CD8-positive, alpha-beta memory T cell (primary cell): Measurements from ENCODE around the gene SCP2. TPM values are rescaled to one million over a fixed set of nuclear protein-coding genes. Genes with fewer than 3 reads are reported as not detected.

Experiments used
- CTCF ChIA-PET: fragments of 350-600 bp; sonication (Branson Sonifier 250); formaldehyde crosslinking; loops from one replicate; lab custom pipeline; 2021; ENCODE audit warnings: antibody characterized with exemption; lab: Charles Lee
- POLR2A ChIA-PET: fragments of 350-600 bp; sonication (Branson Sonifier 250); formaldehyde crosslinking; loops from one replicate; lab custom pipeline; 2021; ENCODE audit warnings: antibody characterized with exemption; lab: Charles Lee
- DNase-seq, 5 donors: peaks; one replicate each; pipeline versions ENCODE4 v3.0.0 to v3.0.0-alpha.2; 2020 to 2022; ENCODE audit warnings: mixed read lengths in 1 of 5
- H3K27ac ChIP-seq: one replicate; pipeline ENCODE4 v1.7.0; 2013; ENCODE audit warnings: low read depth, mild to moderate bottlenecking, low read length, moderate library complexity
- H3K27me3 ChIP-seq: 2 replicates; pipeline ENCODE4 v1.7.0; 2013; ENCODE audit warnings: low read length, mild to moderate bottlenecking; ENCODE audit not compliant: insufficient read depth, poor library complexity, severe bottlenecking
- H3K36me3 ChIP-seq: 2 replicates; pipeline ENCODE4 v1.7.0; 2013; ENCODE audit warnings: mild to moderate bottlenecking, low read length, moderate library complexity; ENCODE audit not compliant: insufficient read depth
- H3K4me1 ChIP-seq: 2 replicates; pipeline ENCODE4 v1.7.0; 2013; ENCODE audit warnings: mild to moderate bottlenecking, low read length, moderate library complexity; ENCODE audit not compliant: insufficient read depth
- H3K4me3 ChIP-seq: 2 replicates; pipeline ENCODE4 v1.7.0; 2013; ENCODE audit warnings: mild to moderate bottlenecking, low read length
- H3K9me3 ChIP-seq: 2 replicates; pipeline ENCODE4 v1.7.0; 2013; ENCODE audit warnings: mild to moderate bottlenecking, low read length
- H3K27ac Mint-ChIP-seq, 8 donors: one replicate each; pipeline ENCODE4 v1.8.0; 2020 to 2021; ENCODE audit warnings: mixed read lengths in 8 of 8, mild to moderate bottlenecking in 6 of 8, inconsistent platforms in 3 of 8, moderate library complexity in 3 of 8
- H3K27me3 Mint-ChIP-seq, 2 donors: one replicate each; pipeline ENCODE4 v1.8.0; 2020 to 2021; ENCODE audit warnings: mixed read lengths in 2 of 2, mild to moderate bottlenecking in 1 of 2, moderate library complexity in 1 of 2
- H3K36me3 Mint-ChIP-seq, 3 donors: one replicate each; pipeline ENCODE4 v1.8.0; 2020 to 2021; ENCODE audit warnings: mixed read lengths in 3 of 3, inconsistent platforms in 1 of 3, mild to moderate bottlenecking in 1 of 3
- H3K4me1 Mint-ChIP-seq, 3 donors: one replicate each; pipeline ENCODE4 v1.8.0; 2020 to 2021; ENCODE audit warnings: mixed read lengths in 3 of 3, inconsistent platforms in 1 of 3, mild to moderate bottlenecking in 1 of 3
- H3K4me3 Mint-ChIP-seq, 7 donors: one replicate each; pipeline ENCODE4 v1.8.0; 2020 to 2021; ENCODE audit warnings: mixed read lengths in 7 of 7, mild to moderate bottlenecking in 6 of 7, moderate library complexity in 4 of 7, inconsistent platforms in 2 of 7
- H3K9me3 Mint-ChIP-seq, 5 donors: one replicate each; pipeline ENCODE4 v1.8.0; 2020 to 2022; ENCODE audit warnings: mixed read lengths in 5 of 5, mild to moderate bottlenecking in 3 of 5, moderate library complexity in 2 of 5, inconsistent platforms in 1 of 5
- polyA plus RNA-seq: library from polyadenylated mRNA; unstranded; fragments of 300-500 nt; fragmentation: Illumina TruSeq; gene quantifications from one replicate; pipeline ENCODE4 v1.2.3, GENCODE V29; 2021
- total RNA-seq, 2 experiments: library from RNA; stranded (reverse); gene quantifications; one replicate each; pipeline ENCODE4 v1.2.3, GENCODE V29; 2021

The SCP2 gene
- total and polyA plus RNA-seq, 3 experiments from 2014 or later = 66.0 to 162 (median 69.0) TPM

DNA sequence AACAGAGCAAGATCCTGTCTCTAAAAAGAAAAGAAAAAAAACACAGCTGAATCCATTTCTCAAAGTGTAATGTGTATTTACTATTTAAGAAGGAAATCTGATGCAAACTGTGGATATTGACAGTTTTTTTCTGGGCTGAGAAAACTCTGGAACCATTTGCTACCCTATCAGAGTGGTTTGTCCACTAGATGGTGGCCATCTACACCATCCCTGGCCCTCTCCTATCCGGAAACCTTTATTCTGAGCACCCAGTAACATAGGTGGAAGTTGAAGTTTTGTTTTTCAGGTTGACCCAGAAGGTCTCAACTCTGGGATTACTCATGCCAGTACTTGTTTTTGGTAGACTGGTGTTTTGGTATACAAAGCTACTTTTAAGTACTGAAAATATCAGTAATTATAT lies 25.7 kb upstream of the SCP2 start:
- ChIA-PET POLR2A (no interaction called here), CTCF (interaction anchor here (1.1 to 1.6 kb wide), 3 partner anchors 9 to 20 kb away, joined by 3 to 7 read pairs (median 3); partner anchors contain the start of gene ECHDC2)
- H3K4me3 ChIP-seq = no peak overlapping the region
- H3K4me1 ChIP-seq = no peaks in the 10 kb centered on the region
- H3K27ac ChIP-seq = no peak overlapping the region
- Mint-ChIP-seq H3K27me3 (no peaks in the 10 kb centered on the region), H3K27ac (peak overlapping the region in 1 of 8 donors; percentile 41), H3K9me3 (no peaks in the 10 kb centered on the region), H3K4me3 (no peak overlapping the region), H3K4me1 (no peaks in the 10 kb centered on the region), H3K36me3 (peaks cover 0 to 29% (median 4%) of the 10 kb centered on the region in 3 donors)
- DNase-seq = no peak
- H3K9me3 ChIP-seq = no peaks in the 10 kb centered on the region
- H3K27me3 ChIP-seq = no peaks in the 10 kb centered on the region
- H3K36me3 ChIP-seq = peaks cover under 1% of the 10 kb centered on the region

- H3K27ac ChIP-seq = no peak overlapping the region
- H3K9me3 ChIP-seq = no peaks in the 10 kb centered on the region
- Mint-ChIP-seq H3K27ac (no peak overlapping the region), H3K4me3 (no peak overlapping the region), H3K9me3 (no peaks in the 10 kb centered on the region), H3K36me3 (peaks cover 0 to 31% (median 10%) of the 10 kb centered on the region in 3 donors), H3K27me3 (no peaks in the 10 kb centered on the region), H3K4me1 (no peaks in the 10 kb centered on the region)
- DNase-seq = no peak
- ChIA-PET CTCF (interaction anchor here (1.5 kb wide), 1 partner anchor 277 kb away, joined by 4 read pairs; no protein-coding TSS in a partner anchor), POLR2A (interaction anchor here (1.5 kb wide), 1 partner anchor 17 kb away, joined by 4 read pairs; the partner anchor contains the start of gene ECHDC2)
- no peaks in the 10 kb centered on the region for H3K4me1 ChIP-seq
- no peak overlapping the region for H3K4me3 ChIP-seq
- no peaks in the 10 kb centered on the region for H3K36me3 ChIP-seq
- H3K27me3 ChIP-seq = no peaks in the 10 kb centered on the region
Measured at GRCh38 chr1:52904208-52904926, 22.7 kb upstream of the SCP2 start.

- H3K9me3 ChIP-seq = no peaks in the 10 kb centered on the region
- Mint-ChIP-seq H3K4me1 (no peaks in the 10 kb centered on the region), H3K4me3 (no peak overlapping the region), H3K36me3 (peaks cover 0 to 36% (median 13%) of the 10 kb centered on the region in 3 donors), H3K9me3 (no peaks in the 10 kb centered on the region), H3K27ac (peak overlapping the region in 2 of 8 donors; percentile 17 to 44), H3K27me3 (no peaks in the 10 kb centered on the region)
- no peak overlapping the region for H3K4me3 ChIP-seq
- no peaks in the 10 kb centered on the region for H3K4me1 ChIP-seq
- ChIA-PET CTCF (interaction anchor here (1.5 to 2.1 kb wide), 2 partner anchors 17 to 276 kb away, joined by 4 to 8 read pairs; partner anchors contain the start of gene ECHDC2), POLR2A (interaction anchor here (1.5 kb wide), 1 partner anchor 17 kb away, joined by 4 read pairs; the partner anchor contains the start of gene ECHDC2)
- H3K27ac ChIP-seq = no peak overlapping the region
- peak in 4 of 5 donors; percentile 7 to 59 (median 19) for DNase-seq
- no peaks in the 10 kb centered on the region for H3K27me3 ChIP-seq
- no peaks in the 10 kb centered on the region for H3K36me3 ChIP-seq
Measured at GRCh38 chr1:52904927-52905698, 22.0 kb upstream of the SCP2 start.

DNA sequence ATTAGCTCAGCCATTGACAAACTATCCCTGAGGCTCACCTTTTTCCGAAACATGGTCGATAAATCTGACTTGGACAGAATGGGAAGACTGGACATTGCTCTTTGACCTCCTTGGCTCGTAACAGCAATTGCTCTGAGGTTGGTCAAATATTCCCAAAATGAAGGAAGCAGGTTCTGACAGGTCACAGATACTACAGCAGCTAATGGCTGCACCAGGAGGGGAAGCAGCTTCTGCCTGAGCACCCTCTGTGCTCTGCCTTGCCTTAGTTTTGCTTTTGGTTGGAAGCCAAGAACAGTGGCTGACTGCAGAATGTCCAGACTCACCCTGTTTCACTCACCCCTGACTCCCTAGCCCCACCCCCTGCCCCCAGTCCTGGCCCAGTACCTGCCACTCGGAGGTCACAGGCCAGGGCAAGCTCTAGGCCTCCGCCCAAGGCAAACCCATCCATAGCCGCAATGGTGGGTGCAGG lies 20.9 kb upstream of the SCP2 start:
- Mint-ChIP-seq H3K9me3 (no peaks in the 10 kb centered on the region), H3K27me3 (no peaks in the 10 kb centered on the region), H3K36me3 (peaks cover 0 to 39% (median 13%) of the 10 kb centered on the region in 3 donors), H3K4me3 (no peak overlapping the region), H3K27ac (peak overlapping the region in 1 of 8 donors; percentile 17), H3K4me1 (no peaks in the 10 kb centered on the region)
- Histone ChIP-seq H3K4me1 (no peaks in the 10 kb centered on the region), H3K4me3 (no peak overlapping the region), H3K27me3 (no peaks in the 10 kb centered on the region), H3K27ac (peak overlapping the region; percentile 33), H3K36me3 (no peaks in the 10 kb centered on the region), H3K9me3 (no peaks in the 10 kb centered on the region)
- ChIA-PET POLR2A (no interaction called here), CTCF (interaction anchor here (2.1 kb wide), 1 partner anchor 16 kb away, joined by 8 read pairs; the partner anchor contains the start of gene ECHDC2)
- no peak for DNase-seq

DNA sequence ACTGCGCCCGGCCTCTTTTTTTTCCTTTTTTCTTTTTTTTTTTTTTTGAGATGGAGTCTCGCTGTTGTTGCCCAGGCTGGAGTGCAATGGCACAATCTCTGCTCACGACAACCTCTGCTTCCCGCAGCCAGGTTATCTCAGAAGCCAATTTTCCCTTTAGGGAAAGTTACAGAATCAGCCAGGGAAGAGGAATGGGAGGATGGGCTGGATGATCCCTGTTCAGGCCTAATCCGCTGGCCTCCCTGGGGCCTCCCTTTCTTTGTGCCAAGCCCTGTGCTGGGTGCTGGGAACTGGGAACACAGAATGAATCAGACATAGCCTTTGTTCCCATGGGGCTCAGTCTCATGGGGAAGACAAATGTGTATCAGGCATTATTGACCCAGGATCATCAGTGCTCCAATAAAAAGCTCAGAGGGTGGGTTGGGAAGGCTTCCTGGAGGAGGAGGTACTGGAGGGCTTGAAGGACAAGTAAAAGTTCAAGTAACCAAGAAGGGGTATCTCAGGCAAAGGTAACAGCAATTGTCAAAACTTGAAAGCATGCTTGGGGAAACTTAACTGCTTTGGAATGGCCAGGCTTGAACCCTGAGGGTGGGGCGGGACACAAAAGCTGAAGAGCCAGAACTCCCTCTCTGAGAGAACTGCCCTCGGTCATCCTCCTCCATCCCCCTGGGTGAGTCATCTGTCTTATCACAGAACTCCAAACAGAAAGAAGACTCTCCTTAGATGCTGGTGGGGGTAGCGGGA lies 19.8 kb upstream of the SCP2 start:
- no peak for DNase-seq
- Histone ChIP-seq H3K27ac (peak overlapping the region; percentile 12), H3K36me3 (no peaks in the 10 kb centered on the region), H3K4me3 (no peak overlapping the region), H3K4me1 (no peaks in the 10 kb centered on the region), H3K27me3 (no peaks in the 10 kb centered on the region), H3K9me3 (no peaks in the 10 kb centered on the region)
- Mint-ChIP-seq H3K27ac (no peak overlapping the region), H3K4me1 (no peaks in the 10 kb centered on the region), H3K27me3 (no peaks in the 10 kb centered on the region), H3K4me3 (no peak overlapping the region), H3K36me3 (peaks cover 0 to 45% (median 13%) of the 10 kb centered on the region in 3 donors), H3K9me3 (no peaks in the 10 kb centered on the region)
- POLR2A ChIA-PET = no interaction called here
- CTCF ChIA-PET = interaction anchor here (2.1 kb wide), 1 partner anchor 15 kb away, joined by 8 read pairs; the partner anchor contains the start of gene ECHDC2

GRCh38 chr1:52907812-52908153 lies 19.3 kb upstream of the SCP2 start:
- Mint-ChIP-seq H3K36me3 (peaks cover 0 to 48% (median 13%) of the 10 kb centered on the region in 3 donors), H3K27me3 (no peaks in the 10 kb centered on the region), H3K4me3 (no peak overlapping the region), H3K9me3 (no peaks in the 10 kb centered on the region), H3K4me1 (no peaks in the 10 kb centered on the region), H3K27ac (no peak overlapping the region)
- POLR2A ChIA-PET = no interaction called here
- DNase-seq = no peak
- Histone ChIP-seq H3K4me1 (no peaks in the 10 kb centered on the region), H3K27ac (no peak overlapping the region), H3K9me3 (no peaks in the 10 kb centered on the region), H3K4me3 (no peak overlapping the region), H3K36me3 (no peaks in the 10 kb centered on the region), H3K27me3 (no peaks in the 10 kb centered on the region)
- CTCF ChIA-PET = interaction anchor here (1.4 kb wide), 1 partner anchor 14 kb away, joined by 3 read pairs; the partner anchor contains the start of gene ECHDC2

DNA sequence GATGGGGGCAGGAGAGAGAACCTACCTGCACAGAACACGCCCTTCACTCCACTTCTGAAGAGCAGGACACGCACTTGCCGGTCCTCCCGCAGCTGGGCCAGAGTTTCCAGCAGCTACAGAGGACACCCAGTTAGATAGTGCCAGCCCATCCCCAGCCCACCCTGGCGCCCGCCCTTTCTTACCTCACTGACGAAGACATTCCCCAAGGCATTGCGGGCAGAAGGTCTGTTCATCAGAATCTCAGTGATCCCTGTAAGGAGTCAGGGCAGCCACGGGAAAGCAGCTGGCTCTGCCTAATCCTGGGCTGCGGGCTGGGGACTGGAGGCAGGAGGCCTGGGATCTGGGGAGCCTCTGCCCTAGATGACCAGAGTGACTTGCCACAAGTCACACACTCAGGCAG lies 15.5 kb upstream of the SCP2 start:
- H3K4me3 Mint-ChIP-seq = no peak overlapping the region
- no peak for DNase-seq
- CTCF ChIA-PET = no interaction called here

More for the DNA sequence above, 15.5 kb upstream of the SCP2 start:
- POLR2A ChIA-PET = no interaction called here
- Histone ChIP-seq H3K27me3 (no peaks in the 10 kb centered on the region), H3K36me3 (no peaks in the 10 kb centered on the region), H3K4me3 (no peak overlapping the region), H3K4me1 (no peaks in the 10 kb centered on the region), H3K9me3 (no peaks in the 10 kb centered on the region), H3K27ac (no peak overlapping the region)
- no peaks in the 10 kb centered on the region for H3K9me3 Mint-ChIP-seq
- no peaks in the 10 kb centered on the region for H3K27me3 Mint-ChIP-seq
- peaks cover 0 to 43% (median 13%) of the 10 kb centered on the region in 3 donors for H3K36me3 Mint-ChIP-seq
- H3K27ac Mint-ChIP-seq = no peak overlapping the region
- H3K4me1 Mint-ChIP-seq = peaks cover 2 to 8% (median 4%) of the 10 kb centered on the region in 3 donors
